IgD-negative memory B cell (primary cell): ENCODE results near the gene POLR2J3. TPM values are rescaled to one million over a fixed set of nuclear protein-coding genes. Genes with fewer than 3 reads are reported as not detected.
"Not testable (repeated sequence)": the region's sequence is repeated elsewhere in the genome, so short reads cannot be mapped to it uniquely, and the experiment has no call there.

Source experiments
- H3K27ac Mint-ChIP-seq, 3 donors: one replicate each; pipeline ENCODE4 v1.8.0; 2020 to 2022; ENCODE audit warnings: mild to moderate bottlenecking in 3 of 3, mixed read lengths in 3 of 3, moderate library complexity in 1 of 3
- H3K27me3 Mint-ChIP-seq: one replicate; pipeline ENCODE4 v1.8.0; 2021; ENCODE audit warnings: mixed read lengths
- H3K36me3 Mint-ChIP-seq: one replicate; pipeline ENCODE4 v1.8.0; 2020; ENCODE audit warnings: mild to moderate bottlenecking, mixed read lengths
- H3K4me1 Mint-ChIP-seq, 3 donors: one replicate each; pipeline ENCODE4 v1.8.0; 2020 to 2022; ENCODE audit warnings: mixed read lengths in 3 of 3, mild to moderate bottlenecking in 1 of 3
- H3K4me3 Mint-ChIP-seq, 4 donors: one replicate each; pipeline ENCODE4 v1.8.0; 2020 to 2022; ENCODE audit warnings: mild to moderate bottlenecking in 4 of 4, mixed read lengths in 4 of 4, moderate library complexity in 3 of 4
- H3K9me3 Mint-ChIP-seq, 3 donors: one replicate each; pipeline ENCODE4 v1.8.0; 2020 to 2021; ENCODE audit warnings: mixed read lengths in 3 of 3, mild to moderate bottlenecking in 1 of 3
- polyA plus RNA-seq: library from polyadenylated mRNA; unstranded; fragments of 300-500 nt; fragmentation: Illumina TruSeq; gene quantifications from one replicate; pipeline ENCODE4 v1.2.3, GENCODE V29; 2021

The POLR2J3 gene
- polyA plus RNA-seq, 1 donor from 2014 or later, result 44.1 TPM

DNA sequence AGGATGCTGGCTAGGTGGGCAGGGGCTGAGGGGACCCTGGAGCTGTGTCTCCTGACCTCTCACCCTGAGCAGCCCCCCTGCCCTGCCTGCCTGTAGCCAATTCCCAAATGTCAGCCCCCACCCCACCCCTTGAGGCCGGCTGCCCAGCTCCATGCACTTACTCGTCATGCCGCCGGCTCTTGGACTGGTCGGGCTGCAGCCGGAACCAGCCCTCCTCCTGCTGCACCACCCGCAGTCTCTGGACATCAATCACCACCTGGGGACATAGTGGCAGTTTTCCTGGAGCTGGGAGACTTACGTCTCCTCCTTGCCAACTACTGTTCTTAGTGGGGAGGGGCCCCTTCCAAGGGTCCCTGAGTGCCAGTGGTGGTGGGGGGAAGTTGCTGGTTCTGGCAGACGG is 27.3 kb upstream of the POLR2J3 start:
- H3K27ac Mint-ChIP-seq, H3K27me3 Mint-ChIP-seq, H3K9me3 Mint-ChIP-seq, H3K4me3 Mint-ChIP-seq, H3K36me3 Mint-ChIP-seq, H3K4me1 Mint-ChIP-seq: not testable (repeated sequence)

DNA sequence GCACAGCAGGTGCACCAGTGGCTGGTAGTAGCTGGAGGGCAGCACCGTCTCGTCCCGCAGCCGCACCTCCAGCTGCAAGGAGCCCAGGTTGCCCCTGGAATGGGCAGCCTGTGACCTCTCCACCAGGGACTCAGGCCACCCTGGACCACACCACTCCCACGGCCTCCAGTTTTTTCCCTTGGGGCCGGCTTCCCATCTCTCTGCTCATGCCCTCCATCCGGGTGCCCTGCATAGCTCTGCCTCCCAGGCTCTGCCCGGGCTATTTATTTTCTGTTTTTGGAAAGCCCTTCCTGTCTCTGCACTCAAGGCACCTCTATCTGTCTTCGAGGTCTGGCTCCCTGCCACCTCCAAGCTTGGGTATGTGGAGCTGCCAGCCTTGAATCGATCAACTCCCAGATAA is 23.7 kb upstream of the POLR2J3 start:
- not testable (repeated sequence) for H3K9me3 Mint-ChIP-seq, H3K27ac Mint-ChIP-seq, H3K27me3 Mint-ChIP-seq, H3K36me3 Mint-ChIP-seq, H3K4me1 Mint-ChIP-seq, H3K4me3 Mint-ChIP-seq

DNA sequence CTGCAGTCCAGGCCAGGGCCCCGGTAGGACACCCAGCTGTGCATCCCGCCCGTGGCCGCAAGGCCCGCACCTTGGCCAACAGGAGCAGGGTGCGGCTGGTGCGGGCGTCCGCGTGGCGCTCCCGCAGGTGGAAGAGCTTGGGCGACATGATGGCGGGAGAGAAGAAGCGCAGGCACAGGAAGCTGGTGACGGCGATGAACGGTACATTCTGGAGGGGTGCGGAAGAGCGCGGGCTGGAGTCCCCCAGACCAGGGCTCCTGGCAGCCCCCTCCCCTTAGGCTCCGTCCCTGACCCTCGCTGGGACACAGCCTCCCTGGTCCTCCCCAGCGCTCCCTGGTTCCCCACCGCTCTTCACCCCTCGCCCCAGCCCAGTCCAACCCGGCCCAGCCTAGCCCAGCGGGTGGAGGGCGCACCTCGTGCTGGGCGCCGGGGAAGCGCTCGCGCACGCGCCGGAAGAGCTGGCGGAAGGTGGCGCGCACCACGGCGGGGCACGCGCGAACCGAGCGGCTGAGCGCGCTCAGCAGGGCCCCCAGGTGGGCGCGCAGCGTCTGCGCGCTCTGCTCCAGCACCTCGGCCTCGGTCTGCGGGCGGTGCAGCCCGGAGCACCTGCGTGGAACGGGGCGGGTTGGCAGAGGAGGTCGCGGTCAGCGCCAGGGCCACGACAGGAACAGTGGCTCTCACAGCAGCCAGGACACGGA is 21.4 kb upstream of the POLR2J3 start:
- not testable (repeated sequence) for H3K27me3 Mint-ChIP-seq, H3K27ac Mint-ChIP-seq, H3K9me3 Mint-ChIP-seq, H3K36me3 Mint-ChIP-seq, H3K4me1 Mint-ChIP-seq, H3K4me3 Mint-ChIP-seq

DNA sequence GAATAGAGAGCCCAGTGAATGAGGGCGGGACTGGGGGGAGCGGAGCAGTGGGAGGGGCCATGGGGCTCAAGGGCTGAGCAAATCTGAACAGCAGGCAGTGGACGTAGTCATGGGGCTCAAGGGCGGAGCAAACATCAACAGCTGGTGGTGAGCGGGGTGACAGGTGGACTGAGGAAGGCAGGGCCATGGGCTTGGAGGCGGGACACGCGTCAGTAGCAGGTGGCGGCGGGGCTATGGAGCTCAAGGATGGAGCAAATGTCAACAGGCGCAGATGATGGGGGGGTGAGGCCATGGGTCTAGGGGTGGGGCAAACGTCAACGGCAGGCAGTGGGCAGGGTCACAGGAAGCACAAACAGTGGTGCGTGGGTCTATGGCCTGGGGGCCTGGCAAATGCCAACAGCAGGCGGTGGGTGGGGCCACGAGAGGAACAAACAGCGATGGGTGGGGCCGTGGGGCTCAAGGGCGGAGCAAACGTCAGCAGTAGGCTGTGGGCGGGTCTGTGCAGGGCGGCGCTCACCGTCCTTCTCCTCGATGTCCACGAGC is 20.2 kb upstream of the POLR2J3 start:
- not testable (repeated sequence) for H3K27ac Mint-ChIP-seq, H3K36me3 Mint-ChIP-seq, H3K9me3 Mint-ChIP-seq, H3K4me3 Mint-ChIP-seq, H3K4me1 Mint-ChIP-seq, H3K27me3 Mint-ChIP-seq

DNA sequence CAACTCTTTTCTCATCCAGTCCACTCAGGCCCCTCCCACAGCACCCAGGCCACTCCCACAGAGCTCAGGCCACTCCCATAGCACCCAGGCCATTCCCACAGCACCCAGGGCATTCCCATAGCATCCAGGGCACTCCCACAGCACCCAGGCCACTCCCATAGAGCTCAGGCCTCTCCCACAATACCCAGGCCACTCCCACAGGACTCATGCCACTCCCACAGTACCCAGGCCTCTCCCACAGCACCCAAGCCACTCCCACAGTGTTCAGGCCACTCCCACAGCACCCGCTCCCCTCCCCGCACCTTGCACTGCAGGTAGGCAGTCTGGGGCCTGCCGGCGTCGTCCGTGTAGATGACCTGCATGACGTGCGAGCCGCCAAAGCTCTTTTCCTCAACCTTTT is 17.5 kb upstream of the POLR2J3 start:
- H3K36me3 Mint-ChIP-seq, H3K27me3 Mint-ChIP-seq, H3K4me1 Mint-ChIP-seq, H3K27ac Mint-ChIP-seq, H3K4me3 Mint-ChIP-seq, H3K9me3 Mint-ChIP-seq: not testable (repeated sequence)

DNA sequence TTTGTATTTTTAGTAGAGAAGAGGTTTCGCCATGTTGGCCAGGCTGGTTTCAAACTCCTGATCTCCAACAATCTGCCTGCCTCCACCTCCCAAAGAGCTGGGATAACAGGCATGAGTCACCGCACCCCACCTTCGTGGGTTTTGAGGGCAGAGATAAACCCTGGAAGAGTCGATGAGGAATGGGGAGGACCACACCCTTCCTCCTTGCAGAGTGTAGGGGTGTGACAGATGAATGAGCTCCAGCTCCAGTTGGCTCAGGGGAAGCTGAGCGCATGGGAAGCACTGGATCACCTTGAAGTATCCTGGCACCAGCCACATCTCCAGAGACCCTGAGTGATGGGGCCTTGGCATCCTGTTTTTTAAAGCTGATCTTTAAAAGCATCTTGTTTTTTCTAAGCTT is 11.1 kb upstream of the POLR2J3 start:
- not testable (repeated sequence) for H3K4me3 Mint-ChIP-seq, H3K9me3 Mint-ChIP-seq

DNA sequence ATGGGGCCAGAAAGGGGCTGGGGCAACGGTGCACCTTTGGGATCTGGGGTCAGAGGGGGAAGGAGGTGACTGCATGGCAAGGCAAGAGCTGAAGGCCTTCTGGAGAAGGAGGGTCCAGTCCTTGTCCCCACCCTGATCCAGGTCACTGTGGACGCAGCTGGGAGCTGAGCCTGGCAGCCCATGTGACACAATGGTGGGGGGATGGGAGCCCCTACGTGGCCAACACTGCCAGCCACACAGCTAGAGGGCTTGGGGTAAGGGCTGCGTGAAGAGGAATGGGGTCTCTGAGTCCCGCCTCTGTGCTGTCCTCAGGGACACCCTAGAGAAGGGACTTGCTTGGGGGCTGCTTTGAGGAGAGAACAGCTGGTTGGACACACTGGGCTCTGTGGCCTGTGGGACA is 9.3 kb upstream of the POLR2J3 start:
- H3K9me3 Mint-ChIP-seq, H3K4me3 Mint-ChIP-seq, H3K36me3 Mint-ChIP-seq, H3K27me3 Mint-ChIP-seq, H3K27ac Mint-ChIP-seq, H3K4me1 Mint-ChIP-seq: not testable (repeated sequence)

More for the DNA sequence above, 11.1 kb upstream of the POLR2J3 start:
- not testable (repeated sequence) for H3K4me1 Mint-ChIP-seq, H3K27me3 Mint-ChIP-seq, H3K27ac Mint-ChIP-seq, H3K36me3 Mint-ChIP-seq

DNA sequence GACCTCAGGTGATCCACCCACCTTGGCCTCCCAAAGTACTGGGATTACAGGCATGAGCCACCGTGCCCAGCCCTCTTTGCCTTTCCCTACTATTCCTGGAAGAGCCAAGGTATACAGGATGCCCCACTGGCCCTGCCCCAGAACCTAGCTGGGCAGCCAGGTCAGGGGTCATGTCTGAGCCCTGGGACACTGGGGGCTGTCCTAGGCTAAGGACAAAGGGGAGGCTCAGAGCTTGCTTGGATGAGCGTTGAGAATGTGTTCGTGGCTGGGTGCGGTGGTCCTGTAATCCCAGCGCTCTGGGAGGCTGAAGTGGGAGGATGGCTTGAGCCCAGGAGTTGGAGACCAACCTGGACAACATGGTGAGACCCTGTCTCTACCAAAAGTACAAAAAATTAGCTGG is 6.1 kb upstream of the POLR2J3 start:
- H3K27me3 Mint-ChIP-seq, H3K4me1 Mint-ChIP-seq, H3K36me3 Mint-ChIP-seq, H3K27ac Mint-ChIP-seq, H3K9me3 Mint-ChIP-seq, H3K4me3 Mint-ChIP-seq: not testable (repeated sequence)

DNA sequence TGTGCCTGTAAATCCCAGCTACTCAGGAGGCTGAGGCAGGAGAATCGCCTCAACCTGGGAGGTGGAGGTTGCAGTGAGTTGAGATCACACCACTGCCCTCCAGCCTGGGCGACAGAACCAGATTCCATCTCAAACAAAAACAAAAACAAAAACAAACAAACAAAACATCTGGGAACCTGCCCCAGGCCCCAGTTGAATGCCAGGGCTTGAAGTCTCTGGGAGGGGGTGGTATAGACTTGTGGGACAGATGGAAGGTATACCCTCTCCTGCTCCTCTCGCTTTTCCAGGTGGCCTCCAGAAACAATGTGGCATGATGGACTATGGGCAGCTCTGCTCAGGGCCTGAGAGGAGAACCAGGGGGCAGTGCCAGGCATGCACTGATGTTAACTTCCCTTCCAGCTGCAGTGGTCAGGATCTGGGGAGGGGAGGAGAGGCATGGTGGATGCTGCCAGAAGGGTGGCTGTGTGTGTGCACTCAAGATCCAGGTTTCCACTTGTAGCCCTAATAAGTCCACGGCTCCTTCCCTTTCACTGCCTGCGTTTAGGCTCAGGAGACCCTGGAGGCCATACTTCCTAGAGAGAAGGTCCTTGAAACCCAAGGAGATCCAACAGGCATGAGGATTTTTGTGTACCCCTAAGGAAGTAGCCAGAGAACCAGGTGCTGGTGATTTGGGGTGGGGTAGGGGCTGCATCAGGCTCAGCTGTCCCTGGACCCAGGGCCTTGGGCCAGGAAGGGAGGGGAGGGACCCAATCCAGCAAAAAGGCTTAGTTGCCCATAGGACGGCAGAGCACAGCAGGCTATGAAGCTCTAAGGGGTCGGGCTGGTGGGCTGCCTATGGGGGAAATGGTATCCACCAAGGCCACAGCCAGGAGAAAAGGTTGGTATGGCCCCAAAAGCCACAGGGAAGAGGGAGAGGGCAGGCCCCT is 5.2 kb upstream of the POLR2J3 start:
- H3K4me3 Mint-ChIP-seq, H3K27ac Mint-ChIP-seq, H3K9me3 Mint-ChIP-seq, H3K36me3 Mint-ChIP-seq, H3K4me1 Mint-ChIP-seq, H3K27me3 Mint-ChIP-seq: not testable (repeated sequence)

DNA sequence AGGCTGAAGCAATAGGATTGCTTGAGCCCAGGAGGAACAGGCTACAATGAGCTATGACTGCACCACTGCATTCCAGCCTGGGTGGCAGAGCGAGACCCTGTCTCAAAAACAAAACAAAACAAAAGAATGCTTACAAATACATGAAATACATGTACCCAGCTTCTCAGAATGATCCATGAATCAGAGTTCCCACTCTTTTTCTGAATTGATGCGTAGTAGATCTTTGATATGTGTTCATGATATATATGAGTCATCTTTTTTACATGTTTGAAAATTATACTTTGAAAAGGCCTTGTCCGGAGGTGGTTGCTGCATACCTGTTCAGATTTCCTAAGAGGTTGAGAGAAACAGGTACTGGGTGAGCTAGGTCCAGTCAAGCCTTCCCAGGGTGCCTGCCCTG is 4.0 kb upstream of the POLR2J3 start:
- not testable (repeated sequence) for H3K4me3 Mint-ChIP-seq, H3K9me3 Mint-ChIP-seq, H3K4me1 Mint-ChIP-seq, H3K36me3 Mint-ChIP-seq, H3K27ac Mint-ChIP-seq, H3K27me3 Mint-ChIP-seq

DNA sequence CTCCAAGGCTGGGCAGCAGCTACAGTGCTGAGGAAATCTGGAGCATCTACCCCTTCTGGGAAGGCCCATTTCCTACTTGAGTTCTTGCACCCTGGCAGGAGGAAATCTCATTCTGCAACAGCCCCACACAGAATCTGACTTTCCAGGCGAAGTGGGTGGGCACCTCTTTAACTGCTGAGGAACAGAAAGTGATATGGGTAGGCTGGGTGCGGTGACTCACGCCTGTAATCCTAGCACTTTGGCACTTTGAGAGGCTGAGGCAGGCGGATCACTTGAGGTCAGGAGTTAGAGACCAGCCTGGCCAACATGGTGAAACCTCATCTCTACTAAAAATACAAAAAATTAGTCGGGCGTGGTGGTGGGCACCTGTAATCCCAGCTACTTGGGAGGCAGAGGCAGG is 2.2 kb upstream of the POLR2J3 start:
- not testable (repeated sequence) for H3K4me1 Mint-ChIP-seq, H3K9me3 Mint-ChIP-seq, H3K4me3 Mint-ChIP-seq, H3K36me3 Mint-ChIP-seq, H3K27ac Mint-ChIP-seq, H3K27me3 Mint-ChIP-seq

DNA sequence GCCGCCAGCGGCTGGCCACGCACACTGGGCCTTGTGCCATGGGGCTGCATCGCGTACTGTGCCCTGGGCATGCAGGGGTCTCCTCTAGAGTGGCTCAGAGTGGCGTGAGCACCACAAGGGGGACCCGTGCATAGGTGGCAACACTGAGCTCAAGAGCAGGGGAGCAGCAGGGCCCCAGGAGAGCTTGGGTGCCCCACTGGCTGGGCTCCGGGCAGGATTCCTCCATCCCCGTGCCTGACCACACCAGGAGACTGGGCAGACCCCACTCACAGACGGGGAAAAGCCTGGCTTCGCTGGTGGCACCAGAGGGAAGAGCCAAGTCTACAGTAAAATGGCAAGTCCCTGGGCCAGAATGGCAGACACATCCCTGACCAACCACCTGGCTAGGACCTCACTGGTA is 3.8 kb downstream of the POLR2J3 start:
- H3K9me3 Mint-ChIP-seq, H3K36me3 Mint-ChIP-seq, H3K27ac Mint-ChIP-seq, H3K27me3 Mint-ChIP-seq, H3K4me1 Mint-ChIP-seq, H3K4me3 Mint-ChIP-seq: not testable (repeated sequence)

DNA sequence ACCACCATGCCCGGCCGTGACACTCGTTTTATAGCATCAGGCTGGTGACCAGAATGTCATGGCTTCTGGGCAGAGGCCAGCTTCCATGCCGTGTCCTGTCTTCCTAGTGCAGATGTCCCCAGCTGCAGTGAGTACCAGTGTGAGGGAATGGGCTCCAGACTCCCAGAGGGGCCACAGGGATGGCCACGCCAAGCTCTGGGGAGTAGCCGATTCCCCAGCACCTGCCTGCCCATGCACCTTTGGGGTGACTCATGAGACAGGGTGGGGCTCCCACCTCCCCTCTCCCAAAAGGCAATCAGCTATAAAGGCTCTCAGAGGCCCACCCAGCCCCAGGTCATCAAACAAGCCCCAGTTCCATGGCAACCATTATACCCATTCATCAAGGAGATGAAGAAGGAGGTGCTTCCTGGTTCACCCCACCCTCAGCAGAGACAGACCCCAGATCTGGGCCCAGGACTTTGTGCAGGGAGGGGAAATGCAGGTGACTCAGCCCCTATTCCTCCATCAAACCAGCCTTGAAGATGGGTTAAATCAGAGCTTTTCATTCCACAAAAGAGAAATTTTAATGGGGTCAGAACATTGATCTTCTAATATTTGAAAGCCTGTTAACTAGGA is 21.5 kb downstream of the POLR2J3 start, which contains the start of gene SPDYE2:
Gene SPDYE2, plus strand, starts transcription at position 419 of the 615 bp plus-strand sequence. CDS start 2,030 bp downstream, outside the sequence.
- H3K27me3 Mint-ChIP-seq, H3K4me3 Mint-ChIP-seq, H3K4me1 Mint-ChIP-seq, H3K9me3 Mint-ChIP-seq, H3K27ac Mint-ChIP-seq, H3K36me3 Mint-ChIP-seq: not testable (repeated sequence)

DNA sequence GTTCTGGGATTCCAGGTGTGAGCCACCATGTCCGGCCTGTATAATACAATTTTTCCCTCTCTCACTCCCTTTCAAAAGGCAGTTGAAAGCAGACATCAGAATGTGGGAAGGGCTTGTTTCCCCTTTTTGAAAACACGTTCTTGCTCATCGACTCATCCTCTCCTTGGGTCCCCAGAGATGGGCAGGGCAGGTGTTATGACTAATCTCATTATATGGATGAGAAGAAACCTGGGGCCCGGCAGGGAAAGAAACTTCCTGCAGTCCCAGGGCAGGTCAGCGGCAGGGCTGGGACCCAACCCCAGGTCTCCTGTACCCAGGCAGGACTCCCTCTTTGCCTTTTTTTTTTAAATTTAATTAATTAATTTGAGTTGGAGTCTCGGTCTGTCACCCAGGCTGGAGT is 26.0 kb downstream of the POLR2J3 start:
- not testable (repeated sequence) for H3K4me3 Mint-ChIP-seq, H3K9me3 Mint-ChIP-seq, H3K27ac Mint-ChIP-seq, H3K36me3 Mint-ChIP-seq, H3K4me1 Mint-ChIP-seq, H3K27me3 Mint-ChIP-seq

DNA sequence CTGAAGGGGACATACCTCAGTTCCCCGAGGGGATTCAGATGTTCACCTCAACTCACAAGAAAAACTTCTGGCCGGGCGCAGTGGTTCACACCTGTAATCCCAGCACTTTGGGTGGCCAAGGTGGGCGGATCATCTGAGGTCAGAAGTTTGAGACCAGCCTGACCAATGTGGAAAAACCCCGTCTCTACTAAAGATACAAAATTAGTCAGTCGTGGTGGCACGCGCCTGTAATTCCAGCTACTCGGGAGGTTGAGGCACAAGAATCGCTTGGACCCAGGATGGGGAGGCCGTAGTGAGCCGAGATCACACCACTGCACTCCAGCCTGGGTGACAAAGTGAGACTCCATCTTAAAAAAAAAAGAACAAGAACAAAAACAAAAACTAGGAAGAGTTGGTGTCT is 27.1 kb downstream of the POLR2J3 start:
- H3K4me1 Mint-ChIP-seq, H3K36me3 Mint-ChIP-seq, H3K27ac Mint-ChIP-seq, H3K27me3 Mint-ChIP-seq, H3K9me3 Mint-ChIP-seq, H3K4me3 Mint-ChIP-seq: not testable (repeated sequence)

DNA sequence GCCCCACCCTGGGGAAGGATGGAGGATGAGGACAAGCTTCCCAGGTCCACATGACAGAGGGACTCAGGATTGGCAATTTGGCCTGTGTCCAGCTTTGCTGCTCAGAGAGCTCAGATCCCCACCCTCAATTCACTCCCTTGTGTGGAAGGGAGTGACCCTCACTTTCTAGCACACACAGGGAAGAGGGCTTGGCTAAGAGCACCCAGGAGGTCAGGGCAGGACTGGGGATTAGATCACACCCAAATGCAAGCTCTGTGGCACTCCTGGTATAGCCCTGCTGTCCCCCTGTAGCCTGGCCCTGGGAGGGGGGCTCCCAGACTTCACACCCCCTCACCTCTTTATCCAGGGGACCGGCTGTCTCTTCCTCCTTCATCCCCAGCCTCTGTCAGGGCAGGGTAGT is 28.0 kb downstream of the POLR2J3 start:
- not testable (repeated sequence) for H3K9me3 Mint-ChIP-seq, H3K27ac Mint-ChIP-seq, H3K4me1 Mint-ChIP-seq, H3K27me3 Mint-ChIP-seq, H3K4me3 Mint-ChIP-seq, H3K36me3 Mint-ChIP-seq
